ENCODE data around the gene KRTAP16-1. TPM values are rescaled to one million over a fixed set of nuclear protein-coding genes. Genes with fewer than 3 reads are reported as not detected.

The KRTAP16-1 gene
- total RNA-seq, 1 donor from 2014 or later = not detected

DNA sequence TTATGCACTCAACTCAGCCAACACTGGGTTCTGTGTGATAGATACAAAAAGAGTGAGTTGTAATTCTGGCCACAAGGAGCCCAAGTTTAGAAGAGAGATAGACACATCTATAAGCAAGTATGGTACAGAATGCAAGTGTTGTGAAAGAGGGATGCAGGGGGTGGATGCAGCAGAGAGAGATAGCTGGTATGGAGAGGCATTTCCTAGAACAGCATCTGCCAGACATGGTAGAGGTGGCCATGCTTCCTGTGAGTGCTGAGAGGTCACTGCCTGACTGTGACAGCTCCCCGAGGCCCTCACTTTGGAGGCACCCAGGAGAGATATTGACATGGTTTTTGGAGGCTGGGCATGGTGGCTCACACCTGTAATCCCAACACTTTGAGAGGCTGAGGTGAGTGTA is 2.0 kb upstream of the KRTAP16-1 start:
- Mint-ChIP-seq H3K9me3 (no peaks in the 10 kb centered on the region), H3K36me3 (no peaks in the 10 kb centered on the region), H3K27ac (no peak overlapping the region), H3K4me1 (no peaks in the 10 kb centered on the region), H3K27me3 (ENCODE audit: low read depth) (peaks cover 3% of the 10 kb centered on the region), H3K4me3 (no peak overlapping the region)
- no peak for DNase-seq (ENCODE audit: low spot score in 2 of 2, unreplicated experiment in 2 of 2)
- TF ChIP-seq, protein P1, sequence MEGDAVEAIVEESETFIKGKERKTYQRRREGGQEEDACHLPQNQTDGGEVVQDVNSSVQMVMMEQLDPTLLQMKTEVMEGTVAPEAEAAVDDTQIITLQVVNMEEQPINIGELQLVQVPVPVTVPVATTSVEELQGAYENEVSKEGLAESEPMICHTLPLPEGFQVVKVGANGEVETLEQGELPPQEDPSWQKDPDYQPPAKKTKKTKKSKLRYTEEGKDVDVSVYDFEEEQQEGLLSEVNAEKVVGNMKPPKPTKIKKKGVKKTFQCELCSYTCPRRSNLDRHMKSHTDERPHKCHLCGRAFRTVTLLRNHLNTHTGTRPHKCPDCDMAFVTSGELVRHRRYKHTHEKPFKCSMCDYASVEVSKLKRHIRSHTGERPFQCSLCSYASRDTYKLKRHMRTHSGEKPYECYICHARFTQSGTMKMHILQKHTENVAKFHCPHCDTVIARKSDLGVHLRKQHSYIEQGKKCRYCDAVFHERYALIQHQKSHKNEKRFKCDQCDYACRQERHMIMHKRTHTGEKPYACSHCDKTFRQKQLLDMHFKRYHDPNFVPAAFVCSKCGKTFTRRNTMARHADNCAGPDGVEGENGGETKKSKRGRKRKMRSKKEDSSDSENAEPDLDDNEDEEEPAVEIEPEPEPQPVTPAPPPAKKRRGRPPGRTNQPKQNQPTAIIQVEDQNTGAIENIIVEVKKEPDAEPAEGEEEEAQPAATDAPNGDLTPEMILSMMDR (IDR thresholded peaks at IDR 0.05; ENCODE audit: unreplicated experiment) = no peak

DNA sequence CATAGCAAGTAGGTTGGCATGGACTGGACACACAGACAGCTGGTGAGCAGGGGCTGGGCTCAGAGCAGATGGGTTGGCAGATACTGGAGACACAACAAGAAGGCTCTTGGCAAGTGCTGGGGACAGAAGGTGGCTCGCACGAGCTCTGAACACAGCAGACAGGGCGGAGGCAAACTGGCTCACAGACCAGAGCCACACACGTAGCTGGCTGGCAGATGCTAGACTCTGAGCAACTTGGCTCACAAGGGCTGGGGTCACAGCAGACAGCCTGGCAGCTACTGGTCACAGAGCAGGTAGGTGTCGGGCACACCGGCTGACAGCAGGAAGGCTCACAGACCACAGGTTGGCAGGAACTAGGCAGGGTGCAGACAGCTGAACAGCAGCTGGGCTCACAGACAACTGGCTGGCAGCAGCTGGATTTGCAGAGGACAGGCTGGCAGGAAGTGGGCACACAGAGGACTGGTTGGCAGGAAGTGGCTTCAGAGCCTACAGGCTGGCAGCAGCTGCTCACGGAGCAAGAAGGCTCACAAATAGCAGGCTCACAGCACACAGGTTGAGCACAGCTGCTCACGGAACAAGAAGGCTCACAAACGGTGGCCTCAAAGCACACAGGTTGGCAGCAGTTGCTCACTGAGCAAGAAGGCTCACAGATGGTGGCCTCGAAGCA is 725 bp downstream of the KRTAP16-1 start:
- Mint-ChIP-seq H3K27me3 (ENCODE audit: low read depth) (peaks cover 2% of the 10 kb centered on the region), H3K27ac (no peak overlapping the region), H3K9me3 (no peaks in the 10 kb centered on the region), H3K36me3 (no peaks in the 10 kb centered on the region), H3K4me1 (no peaks in the 10 kb centered on the region), H3K4me3 (no peak overlapping the region)
- DNase-seq (ENCODE audit: low spot score in 2 of 2, unreplicated experiment in 2 of 2) = no peak
- TF ChIP-seq, protein P1 (IDR thresholded peaks at IDR 0.05; ENCODE audit: unreplicated experiment) = no peak

DNA sequence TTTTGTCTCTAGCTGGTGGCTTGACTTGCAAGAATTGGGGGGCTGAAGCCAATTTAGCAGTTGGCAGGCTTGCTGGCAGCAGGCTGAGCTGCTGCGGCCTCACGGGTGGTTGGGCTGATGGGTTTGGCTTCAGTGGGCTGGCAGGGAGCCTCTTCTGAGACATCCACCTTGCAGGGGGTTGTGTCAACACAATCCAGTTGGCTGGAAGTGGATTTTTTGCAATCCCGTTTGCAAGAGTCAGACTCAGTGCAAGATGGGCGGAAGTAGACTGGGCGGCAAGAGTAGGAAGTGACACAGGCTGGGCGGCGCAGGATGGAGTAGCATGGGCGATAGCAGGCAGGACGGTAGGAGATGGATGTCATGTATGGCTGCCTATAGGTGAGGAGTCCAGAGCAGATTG is 1.5 kb downstream of the KRTAP16-1 start:
- Mint-ChIP-seq H3K4me1 (no peaks in the 10 kb centered on the region), H3K27me3 (ENCODE audit: low read depth) (peaks cover 2% of the 10 kb centered on the region), H3K27ac (no peak overlapping the region), H3K36me3 (no peaks in the 10 kb centered on the region), H3K4me3 (no peak overlapping the region), H3K9me3 (no peaks in the 10 kb centered on the region)
- TF ChIP-seq, protein P1 (IDR thresholded peaks at IDR 0.05; ENCODE audit: unreplicated experiment) = no peak
- DNase-seq (ENCODE audit: low spot score in 2 of 2, unreplicated experiment in 2 of 2) = no peak

DNA sequence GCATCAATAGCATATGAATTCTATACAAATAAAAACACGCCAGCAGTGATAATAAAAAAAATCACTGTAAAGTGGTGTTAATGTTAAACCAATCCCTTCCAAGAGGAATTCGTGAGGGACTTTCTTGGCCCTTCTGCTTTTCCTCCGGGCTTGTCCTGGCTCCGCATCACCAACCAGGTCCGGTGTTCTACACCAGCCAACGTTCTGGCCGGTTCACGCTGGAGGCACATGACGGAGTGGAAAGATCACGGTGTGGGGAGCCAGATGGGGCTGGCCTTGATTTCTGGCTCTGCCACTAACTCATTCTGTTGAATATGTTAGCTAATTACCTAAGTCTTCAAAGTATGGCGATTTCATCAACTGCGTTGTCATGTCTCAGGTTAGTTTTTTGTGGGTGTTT is 5.0 kb downstream of the KRTAP16-1 start:
- Mint-ChIP-seq H3K9me3 (peaks cover 12% of the 10 kb centered on the region), H3K27ac (no peak overlapping the region), H3K4me3 (no peak overlapping the region), H3K4me1 (no peaks in the 10 kb centered on the region), H3K27me3 (ENCODE audit: low read depth) (no peaks in the 10 kb centered on the region), H3K36me3 (peaks cover 6% of the 10 kb centered on the region)
- DNase-seq (ENCODE audit: low spot score in 2 of 2, unreplicated experiment in 2 of 2) = no peak
- TF ChIP-seq, protein P1 (IDR thresholded peaks at IDR 0.05; ENCODE audit: unreplicated experiment) = no peak

DNA sequence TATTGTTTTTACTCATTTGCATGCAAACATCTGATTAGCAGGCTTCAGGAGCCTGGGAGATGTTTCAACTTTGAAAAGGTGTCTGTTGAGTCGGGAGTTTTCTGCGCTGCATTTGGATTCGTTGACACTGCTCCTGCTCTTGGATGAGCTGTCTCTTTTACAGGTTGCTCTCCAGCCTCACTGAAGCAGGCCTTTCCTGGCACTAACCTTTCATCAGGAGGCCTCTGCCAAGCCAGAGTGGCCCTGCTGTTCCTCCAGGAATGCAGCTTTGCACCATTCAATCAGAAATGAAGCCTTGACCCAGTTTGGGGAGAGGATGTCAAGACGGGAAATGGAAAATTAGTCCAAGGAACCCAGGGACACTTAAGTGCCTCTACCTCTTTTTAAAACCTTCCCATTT is 6.1 kb downstream of the KRTAP16-1 start:
- peaks cover 6% of the 10 kb centered on the region for H3K36me3 Mint-ChIP-seq
- TF ChIP-seq, protein P1 (IDR thresholded peaks at IDR 0.05; ENCODE audit: unreplicated experiment) = no peak
- no peak overlapping the region for H3K27ac Mint-ChIP-seq
- H3K9me3 Mint-ChIP-seq = peaks cover 12% of the 10 kb centered on the region
- H3K4me1 Mint-ChIP-seq = no peaks in the 10 kb centered on the region
- DNase-seq (ENCODE audit: low spot score in 2 of 2, unreplicated experiment in 2 of 2) = no peak
- H3K27me3 Mint-ChIP-seq (ENCODE audit: low read depth) = no peaks in the 10 kb centered on the region
- no peak overlapping the region for H3K4me3 Mint-ChIP-seq

Data from mesothelial cell of epicardium (in vitro differentiated cells).